Measurements from ENCODE around the gene HSD17B11.
"Not testable (repeated sequence)": the region's sequence is repeated elsewhere in the genome, so short reads cannot be mapped to it uniquely, and the experiment has no call there.

HSD17B11 gene, protein sequence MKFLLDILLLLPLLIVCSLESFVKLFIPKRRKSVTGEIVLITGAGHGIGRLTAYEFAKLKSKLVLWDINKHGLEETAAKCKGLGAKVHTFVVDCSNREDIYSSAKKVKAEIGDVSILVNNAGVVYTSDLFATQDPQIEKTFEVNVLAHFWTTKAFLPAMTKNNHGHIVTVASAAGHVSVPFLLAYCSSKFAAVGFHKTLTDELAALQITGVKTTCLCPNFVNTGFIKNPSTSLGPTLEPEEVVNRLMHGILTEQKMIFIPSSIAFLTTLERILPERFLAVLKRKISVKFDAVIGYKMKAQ

DNA sequence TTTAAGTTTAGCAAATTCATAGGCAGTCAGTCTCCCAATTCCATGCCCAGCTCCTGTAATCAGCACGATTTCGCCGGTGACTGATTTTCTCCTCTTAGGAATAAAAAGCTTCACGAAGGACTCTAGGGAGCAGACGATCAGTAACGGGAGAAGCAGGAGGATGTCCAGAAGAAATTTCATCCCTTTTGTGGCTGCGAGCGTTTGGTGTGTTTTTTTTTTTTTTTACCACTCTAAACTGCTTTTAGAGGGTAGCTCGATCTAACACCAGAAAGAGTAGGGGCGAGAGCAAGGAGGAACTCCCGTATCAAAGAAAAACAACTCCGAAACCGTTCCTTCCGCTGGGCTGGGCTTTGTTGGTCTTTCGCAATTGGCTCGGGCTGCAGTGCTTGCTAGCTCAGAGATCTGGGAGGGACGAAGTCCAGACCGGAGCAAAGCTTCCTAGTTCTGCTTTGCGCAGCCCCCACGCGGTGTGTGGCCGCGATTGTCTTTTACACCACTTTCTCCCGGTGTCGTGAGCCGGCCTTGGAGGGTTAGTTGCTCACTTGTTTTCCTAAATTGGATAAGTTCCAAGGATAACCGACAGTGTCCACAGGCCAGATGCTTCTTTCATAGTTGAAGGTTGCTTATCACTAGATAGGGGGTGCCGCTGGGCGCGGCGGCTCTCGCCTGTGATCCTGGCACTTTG is at the start of gene HSD17B11:
Gene HSD17B11 (minus strand): TSS at position 298 of the 685 bp plus-strand sequence. CDS start 118 bp downstream, at position 180.
- DNase-seq = peak; percentile 73 to 79

DNA sequence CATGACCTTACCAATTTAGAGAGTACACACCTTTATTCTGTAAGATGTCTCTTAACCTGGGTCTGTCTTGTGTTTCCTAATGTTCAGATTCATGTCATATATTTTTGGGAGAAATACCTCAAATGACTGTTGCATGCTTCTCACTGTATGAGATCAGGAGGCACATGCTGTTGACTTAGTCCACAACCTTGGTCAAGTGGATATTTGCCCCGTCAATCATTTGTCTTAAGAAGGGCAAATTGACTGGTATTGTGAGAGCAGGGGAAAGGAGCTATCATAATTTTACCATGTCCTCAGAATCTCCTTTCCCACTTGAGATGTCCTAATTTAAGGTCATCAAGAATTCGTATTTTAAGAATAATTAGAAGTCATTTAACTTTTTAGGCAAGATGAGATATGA is 42.4 kb upstream of the HSD17B11 start:
- no peak for DNase-seq

DNA sequence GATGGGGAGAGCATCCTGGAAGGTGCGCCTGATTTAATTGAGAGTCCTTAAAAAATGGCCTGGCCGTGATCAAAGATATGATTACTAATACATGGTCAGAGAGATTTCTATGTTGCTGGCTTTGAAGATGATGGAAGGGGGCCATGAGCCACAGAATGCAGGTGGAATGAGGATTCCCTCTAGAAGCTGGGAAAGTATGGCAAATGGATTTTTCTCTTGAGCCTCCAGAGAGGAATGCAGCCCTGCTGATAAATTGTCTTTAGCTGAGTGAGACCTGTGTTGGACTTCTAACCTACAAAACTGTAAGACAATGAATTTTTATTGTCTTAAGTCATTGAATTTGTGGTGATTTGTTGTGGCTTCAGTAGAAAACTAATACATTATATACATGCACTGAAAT is 39.0 kb upstream of the HSD17B11 start:
- no peak for DNase-seq

DNA sequence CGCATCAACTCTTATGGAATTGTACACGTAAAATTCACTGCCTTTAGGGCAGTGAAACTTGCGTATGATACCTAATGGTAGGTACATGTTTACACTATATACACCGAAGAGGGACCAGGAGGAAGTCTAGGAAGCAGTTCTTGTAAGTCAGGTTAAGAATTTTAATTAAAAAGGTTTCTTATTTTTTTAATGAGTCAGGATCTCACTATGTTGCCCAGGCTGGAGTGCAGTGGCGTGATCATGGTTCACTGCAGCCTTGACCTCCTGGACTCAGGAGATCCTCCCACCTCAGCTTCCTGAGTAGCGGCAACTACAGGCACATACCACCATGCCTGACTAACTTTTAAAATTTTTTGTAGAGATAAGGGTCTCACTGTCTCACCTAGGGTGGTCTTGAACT is 38.0 kb upstream of the HSD17B11 start:
- DNase-seq = no peak

DNA sequence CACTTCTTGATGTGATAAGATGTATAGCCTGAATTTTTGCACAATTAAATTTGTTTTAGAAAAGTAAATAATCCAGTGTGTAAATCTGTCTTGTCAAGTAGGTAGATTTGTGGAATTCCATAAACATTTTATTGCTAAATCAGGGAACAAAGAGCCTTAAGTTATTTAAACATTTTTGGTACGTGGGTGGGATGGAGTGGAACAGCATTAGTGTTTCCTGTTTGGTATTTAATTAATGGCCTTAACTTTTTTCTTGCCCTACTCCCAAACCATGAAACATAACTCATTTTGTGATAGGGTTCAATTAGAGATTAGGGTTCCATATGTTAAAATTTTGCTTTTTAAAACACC is 36.5 kb upstream of the HSD17B11 start:
- DNase-seq = no peak

DNA sequence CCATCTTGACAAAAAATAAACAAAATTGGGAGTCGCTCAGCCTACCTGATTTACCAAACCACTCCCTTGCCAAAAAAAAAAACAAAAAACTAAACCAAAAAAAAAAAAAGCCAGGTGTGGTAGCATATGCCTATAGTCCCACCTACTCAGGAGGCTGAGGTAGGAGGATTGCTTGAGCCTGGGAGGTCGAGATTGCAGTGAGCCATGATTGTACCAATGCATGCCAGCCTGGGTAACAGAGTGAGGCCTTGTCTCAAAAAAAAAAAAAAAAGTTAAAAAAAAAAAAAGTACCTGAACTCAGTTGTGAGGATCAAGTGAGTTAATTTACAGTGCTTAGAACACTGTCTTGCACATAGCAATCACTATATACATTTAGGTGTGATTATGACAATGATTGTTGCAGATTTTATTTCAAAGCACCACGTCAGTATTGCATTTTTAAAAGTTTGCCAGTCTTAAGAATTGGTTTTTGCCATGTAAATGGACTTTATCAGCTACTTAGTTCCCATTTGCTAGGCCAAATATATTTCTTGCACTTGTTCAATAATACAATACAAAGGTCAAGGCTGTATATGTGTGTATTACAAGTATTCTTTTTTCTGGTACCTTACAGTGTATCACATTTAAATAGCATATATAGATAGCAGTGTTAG is 36.0 kb upstream of the HSD17B11 start:
- no peak for DNase-seq

DNA sequence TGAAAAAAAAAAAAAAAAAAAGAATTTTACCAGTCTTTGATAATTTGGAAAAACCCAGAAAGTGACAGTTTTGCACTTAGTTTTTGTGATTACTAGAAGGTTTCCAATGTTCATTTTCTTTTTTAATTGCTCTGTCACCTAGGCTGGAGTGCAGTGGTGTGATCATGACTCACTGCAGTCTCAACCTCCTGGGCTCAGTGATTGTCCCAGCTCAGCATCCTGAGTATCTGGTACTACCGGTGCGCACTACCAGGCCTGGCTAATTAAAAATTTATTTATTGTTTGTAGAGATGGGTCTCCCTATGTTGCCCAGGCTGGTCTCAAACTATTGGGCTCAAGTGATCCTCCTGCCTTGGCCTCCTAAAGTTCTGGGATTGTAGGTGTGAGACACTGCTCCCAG is 34.7 kb upstream of the HSD17B11 start:
- DNase-seq = no peak

DNA sequence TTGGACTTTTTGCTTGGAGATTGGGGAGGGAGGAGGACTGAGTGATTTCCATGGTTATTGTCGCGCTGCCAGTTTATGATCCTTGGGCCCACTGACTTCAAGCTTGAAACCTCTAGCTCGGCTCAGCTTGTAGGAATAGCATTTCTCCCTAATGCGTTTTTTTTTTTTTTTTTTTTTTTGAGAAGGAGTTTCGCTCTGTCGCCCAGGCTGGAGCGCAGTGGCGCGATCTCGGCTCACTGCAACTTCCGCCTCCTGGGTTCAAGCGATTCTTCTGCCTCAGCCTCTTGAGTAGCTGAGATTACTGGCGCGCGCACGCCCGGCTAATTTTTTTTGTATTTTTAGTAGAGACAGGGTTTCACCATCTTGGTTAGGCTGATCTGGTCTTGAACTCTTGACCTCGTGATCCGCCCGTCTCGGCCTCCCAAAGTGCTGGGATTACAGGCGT is 33.1 kb upstream of the HSD17B11 start:
- DNase-seq = not testable (repeated sequence)

DNA sequence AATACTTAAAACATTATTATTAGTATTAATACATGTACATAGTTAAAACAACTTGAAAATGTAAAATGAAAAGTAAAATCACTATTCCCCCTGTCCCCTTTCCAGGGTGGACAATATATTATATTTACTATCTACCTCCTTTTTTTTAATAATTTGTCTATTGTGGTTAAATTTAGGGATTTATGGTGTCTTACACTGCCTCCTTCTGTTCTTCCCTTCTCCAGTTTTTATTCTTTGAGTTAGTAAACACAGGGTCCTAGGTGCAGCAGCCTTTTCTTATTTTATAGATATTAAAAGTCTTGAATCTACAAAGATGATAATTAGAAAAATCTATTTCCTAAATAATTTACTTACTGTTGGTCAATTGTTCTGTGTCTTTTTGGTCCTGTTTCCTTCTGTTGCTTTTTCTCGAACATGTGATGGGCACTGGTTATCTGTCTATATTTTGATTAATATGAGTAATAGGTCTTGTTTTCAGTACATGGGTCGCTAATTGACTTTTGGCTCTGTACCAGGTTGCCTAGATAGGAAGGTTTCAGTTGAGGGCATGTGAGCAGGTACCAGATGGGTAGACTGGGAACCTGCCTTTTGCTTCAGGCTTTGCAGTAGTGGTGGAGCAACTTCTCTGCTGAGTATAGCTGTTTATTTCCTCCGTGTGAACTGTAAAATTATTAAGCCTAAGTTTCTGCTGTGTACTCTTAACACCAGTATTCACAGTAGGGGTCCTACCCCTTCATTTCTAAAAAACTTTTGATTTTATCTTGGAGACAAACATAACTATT is 32.5 kb upstream of the HSD17B11 start:
- peak; percentile 43 to 49 for DNase-seq

DNA sequence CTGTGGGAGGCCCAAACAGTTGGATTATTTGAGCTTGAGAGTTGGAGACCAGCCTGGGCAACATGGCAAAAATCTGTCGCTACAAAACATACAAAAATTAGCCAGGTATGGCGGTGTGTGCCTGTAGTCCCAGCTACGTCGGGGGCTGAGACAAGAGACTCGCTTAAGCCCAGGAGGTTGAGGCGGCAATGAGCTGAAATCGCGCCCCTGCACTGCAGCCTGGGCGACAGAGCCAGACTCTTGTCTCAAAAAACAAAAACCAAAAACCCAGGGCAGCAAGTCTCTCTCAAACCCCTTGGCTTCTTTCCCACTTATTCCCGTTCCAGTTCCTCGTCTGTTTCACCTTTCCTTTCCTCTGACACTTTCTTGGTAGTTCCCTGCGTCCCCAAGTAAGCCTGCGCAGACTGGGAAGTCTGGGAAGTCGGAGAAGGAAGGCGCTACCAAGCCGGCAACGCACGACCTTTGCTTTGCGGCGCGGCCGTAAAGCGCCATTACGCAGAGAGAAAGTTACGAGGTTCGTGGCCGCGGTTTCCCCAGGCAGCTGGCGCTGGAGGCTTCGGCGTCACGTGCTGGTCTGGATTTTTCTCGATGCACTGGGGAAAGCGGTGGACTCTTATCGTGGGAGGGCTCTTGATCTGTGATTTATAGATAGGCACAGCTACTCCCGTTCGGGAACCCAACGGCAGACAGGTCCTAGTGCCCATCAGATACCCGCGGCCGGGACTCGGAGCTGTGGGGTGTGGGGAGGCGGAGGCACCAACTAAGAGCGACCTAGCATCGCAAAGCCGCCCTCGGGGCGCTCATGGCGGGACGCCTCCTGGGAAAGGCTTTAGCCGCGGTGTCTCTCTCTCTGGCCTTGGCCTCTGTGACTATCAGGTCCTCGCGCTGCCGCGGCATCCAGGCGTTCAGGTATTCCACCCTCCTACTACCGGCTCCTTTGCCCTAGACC is 31.4 kb upstream of the HSD17B11 start, which contains the start of gene NUDT9:
Gene NUDT9 (plus strand): TSS at position 470 of the 949 bp plus-strand sequence. CDS start 333 bp downstream, at position 803.
- DNase-seq = peak; percentile 69 to 87

DNA sequence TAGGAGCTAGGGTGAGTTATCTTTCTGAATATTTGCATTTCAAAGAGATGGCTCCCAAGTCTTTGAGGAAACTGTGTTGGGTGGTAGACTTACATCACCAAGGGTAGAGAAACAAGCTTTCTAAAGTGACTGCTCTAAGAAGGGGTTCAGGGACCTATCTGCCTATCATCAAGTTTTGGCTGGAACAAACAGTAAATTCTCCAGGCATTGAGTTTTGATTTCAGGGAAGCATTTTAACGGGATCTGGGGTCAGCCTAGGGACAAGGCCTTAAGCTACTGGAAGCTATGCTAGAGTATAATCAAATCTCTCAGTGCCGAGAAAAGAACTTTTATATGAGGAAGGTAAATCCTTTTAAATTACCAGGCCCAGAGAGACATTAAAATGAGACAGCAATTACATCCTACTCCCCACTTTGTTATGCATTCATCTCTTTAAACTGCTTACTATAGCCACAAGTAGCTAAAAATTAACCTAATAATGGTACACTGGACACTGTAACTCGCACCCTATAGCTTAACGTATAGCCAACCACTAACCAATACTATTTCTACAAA is 29.4 kb upstream of the HSD17B11 start:
- DNase-seq = no peak

DNA sequence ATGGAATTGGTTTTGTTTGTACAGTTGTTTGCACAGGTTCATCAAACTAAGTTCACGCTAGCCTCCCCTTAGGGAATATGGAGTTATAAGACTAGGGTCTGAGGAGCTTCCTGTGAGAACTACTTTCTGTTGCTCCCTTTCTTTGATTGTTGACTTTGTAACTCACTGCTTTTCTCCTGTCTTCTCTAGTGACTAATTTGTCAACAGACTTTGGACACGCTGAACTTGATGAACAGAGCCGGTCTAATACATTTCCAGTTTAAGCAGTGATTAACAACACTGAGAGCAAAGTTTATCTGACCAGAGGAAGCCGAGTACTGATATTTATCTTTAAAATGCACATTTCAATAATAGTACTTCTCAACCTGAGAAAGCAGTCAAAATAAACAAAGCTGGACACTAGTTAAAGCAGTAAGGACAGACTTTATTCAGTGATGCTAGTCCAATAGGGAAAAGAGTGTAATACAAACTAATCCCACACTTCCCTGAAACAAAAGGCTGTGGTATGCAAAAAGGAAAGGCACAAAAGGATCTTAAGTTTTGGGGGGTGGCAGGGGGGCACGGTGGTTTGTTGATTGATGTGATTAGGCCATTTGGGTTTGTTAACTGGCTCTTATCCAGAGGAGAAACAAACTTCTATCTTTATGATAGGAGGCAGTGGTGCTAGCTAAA is 28.7 kb upstream of the HSD17B11 start:
- no peak for DNase-seq

DNA sequence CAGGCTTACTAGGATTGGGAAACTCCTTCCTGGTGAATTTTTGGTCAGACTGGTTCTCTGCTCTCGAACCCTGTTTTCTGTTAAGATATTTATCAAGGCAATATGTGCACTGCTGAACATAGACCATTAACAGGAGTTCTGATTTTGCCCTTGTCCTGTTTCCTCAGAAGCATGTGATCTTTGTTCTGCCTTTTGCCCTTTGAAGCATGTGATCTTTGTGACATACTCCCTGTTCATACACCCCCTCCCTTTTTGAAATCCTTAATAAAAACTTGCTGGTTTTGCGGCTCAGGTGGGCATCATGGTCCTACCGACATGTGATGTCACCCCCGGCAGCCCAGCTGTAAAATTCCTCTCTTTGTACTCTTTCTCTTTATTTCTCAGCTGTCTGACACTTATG is 27.4 kb upstream of the HSD17B11 start:
- not testable (repeated sequence) for DNase-seq

DNA sequence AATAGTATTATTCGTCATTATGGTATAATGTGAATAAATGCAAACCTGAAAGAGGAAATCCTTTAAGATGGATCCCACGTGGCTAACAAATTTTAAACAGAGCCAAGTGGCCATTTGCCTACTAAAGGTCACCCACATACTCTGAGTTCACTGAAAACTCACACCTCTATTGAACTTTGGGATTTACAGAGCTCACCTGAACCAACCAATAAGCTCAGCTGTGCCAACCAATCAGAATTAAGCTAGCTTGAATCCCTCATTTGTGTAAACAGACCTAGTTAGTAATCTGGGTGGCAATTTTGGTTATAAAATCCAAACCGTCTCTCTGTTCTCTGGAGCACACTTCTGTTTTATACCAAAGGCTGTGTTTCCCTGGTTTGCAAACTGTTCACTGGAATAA is 26.0 kb upstream of the HSD17B11 start:
- no peak for DNase-seq

DNA sequence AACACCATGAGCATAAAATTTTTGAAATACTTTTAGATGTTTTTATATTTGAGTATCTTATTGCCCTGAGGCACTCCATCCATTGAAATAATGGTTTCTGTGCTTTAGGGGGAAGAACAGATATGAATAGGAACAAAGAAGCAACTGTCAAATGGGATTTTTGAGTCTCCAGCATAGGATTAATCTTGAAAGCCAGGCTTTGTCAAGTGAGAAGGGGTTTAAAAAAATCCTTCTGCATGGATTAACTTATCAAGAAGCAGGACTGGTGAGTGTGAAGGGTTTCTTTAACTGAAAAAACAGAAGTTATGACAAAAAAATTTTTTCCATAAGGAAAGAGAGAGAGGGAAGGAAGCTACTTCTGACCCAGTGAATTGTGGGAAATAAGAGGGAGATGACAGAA is 23.8 kb upstream of the HSD17B11 start:
- DNase-seq = no peak

DNA sequence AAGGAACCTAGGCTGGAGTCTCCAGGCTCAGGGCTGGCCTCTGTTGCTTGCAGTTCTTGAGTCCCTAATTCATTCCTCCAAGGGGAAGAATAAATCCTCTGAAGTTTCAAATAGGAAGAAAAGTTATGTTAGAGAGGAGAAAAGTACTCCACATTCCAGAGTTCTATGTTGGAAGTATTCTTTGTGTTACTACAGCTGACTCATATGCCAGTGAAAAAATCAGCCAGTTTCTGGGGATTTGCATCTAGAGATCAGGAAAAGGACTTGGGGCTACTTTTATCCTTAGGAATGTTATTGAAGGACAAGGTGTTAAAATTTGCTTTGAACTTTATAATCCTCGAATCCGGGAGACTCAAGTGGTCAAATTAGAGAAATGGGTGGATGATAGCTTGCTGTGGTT is 19.7 kb upstream of the HSD17B11 start:
- no peak for DNase-seq

DNA sequence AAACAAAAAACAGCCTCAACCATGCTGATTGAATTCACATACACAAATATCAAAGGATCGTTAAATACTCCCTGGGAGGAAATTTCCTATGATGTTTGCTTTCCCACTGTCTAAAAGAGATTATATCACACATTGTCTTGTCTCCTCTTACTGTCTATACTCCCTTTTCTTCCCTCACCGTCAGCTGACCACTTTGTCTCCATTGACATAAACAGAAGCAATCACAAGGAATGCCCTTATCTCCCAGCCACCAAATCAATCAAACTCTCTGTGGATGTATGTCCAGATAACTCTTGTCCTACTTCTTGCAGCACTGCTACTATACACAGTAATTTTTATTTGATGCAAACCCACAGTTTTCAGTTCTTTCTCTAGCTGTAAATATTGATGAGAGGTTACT is 19.2 kb upstream of the HSD17B11 start:
- DNase-seq = no peak

DNA sequence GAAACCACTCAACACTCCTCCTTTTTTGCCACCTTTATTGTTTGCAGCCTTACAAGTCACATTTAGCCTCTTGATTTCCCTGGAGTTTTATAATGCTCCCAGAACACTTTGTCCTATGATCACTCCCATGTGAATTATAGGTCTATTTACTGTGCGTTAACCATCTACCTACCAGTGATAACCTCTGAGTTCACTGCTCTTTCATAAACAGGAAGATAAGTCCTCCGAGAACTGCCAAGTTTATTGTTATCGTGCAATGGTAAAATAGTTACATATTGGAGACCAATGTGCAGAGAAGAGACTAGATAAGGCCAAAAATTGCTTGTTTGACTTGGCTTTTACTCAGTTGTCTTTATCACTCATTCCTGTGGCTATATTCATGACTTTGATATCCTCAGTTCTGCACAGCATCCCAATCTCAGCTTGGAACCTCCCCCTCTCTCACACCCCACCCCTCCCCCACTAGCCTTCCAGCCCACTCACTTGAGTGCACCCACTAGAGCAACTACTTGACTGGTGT is 18.5 kb upstream of the HSD17B11 start:
- no peak for DNase-seq

DNA sequence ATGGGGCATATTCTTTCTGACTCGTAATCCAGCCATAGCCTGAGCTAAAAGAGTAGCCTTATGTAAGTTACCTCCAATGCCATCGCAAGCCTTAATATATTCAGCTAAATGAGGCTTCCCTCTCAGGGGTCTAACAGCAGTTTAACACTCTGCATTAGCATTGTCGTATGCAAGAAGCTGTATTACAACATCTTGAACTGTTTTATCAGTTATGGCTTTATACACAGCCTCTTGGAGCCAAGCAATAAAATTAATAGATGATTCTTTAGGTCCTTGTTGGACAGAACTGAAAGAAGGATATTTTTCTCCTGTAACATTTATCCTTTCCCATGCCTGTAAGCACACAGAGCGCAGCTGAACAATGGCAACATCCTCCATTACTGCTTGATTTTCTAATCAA is 15.9 kb upstream of the HSD17B11 start:
- not testable (repeated sequence) for DNase-seq

DNA sequence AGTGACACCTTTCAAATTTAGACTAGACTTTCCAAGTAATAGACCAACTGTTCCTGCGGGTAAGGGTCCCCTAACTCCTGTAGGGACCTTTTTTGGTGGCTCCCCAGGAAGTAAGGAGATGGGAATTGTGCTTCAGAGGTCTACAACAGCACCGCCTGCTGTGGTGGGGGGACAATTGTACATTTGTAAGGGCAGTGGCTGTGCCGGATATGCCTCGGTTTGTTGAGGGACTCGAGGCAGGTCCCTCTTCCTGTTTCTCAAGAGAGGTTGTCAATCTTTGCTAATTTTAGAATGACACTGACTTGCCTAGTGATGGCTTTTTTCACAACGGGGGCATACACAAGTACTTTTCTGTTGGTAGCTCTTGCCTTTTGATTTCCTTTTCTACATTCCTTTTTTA is 15.5 kb upstream of the HSD17B11 start:
- no peak for DNase-seq

Data from NCI-H524 (cell line).